Stromal cell of bone marrow (primary cell): ENCODE data around the gene GRK5.
A peak's percentile ranks its signal among the peaks of the same experiment; 100 is the strongest.
"Not testable (repeated sequence)": the region's sequence is repeated elsewhere in the genome, so short reads cannot be mapped to it uniquely, and the experiment has no call there.

Experiments
- DNase-seq: peaks from one replicate; pipeline ENCODE4 v3.0.0-alpha.2; 2012; ENCODE audit warnings: low read depth

The GRK5 gene

GRCh38 chr10:119207366-119207666 lies at the start of gene GRK5:
TSS of gene GRK5 (plus strand) at chr10:119207571. CDS start at chr10:119207918, 347 bp downstream.
- peak; percentile 94 for DNase-seq

- no peak for DNase-seq
Observed at GRCh38 chr10:119159332-119159731, 48.0 kb upstream of the GRK5 start.

GRCh38 chr10:119161680-119162451 lies 45.5 kb upstream of the GRK5 start:
- DNase-seq = no peak

GRCh38 chr10:119162452-119163092 lies 44.8 kb upstream of the GRK5 start:
- DNase-seq = no peak

- DNase-seq = peak; percentile 34
Observed at GRCh38 chr10:119165171-119166117, 41.9 kb upstream of the GRK5 start, which contains the start of gene SFXN4. TSS of gene SFXN4 (minus strand) at chr10:119165714. CDS start at chr10:119165647, 67 bp downstream.

- DNase-seq = no peak
Observed at GRCh38 chr10:119166118-119166500, 41.3 kb upstream of the GRK5 start.

- DNase-seq = no peak
Observed at GRCh38 chr10:119166564-119166963, 40.8 kb upstream of the GRK5 start.

GRCh38 chr10:119167041-119167440 lies 40.3 kb upstream of the GRK5 start:
- no peak for DNase-seq

- no peak for DNase-seq
Observed at GRCh38 chr10:119174109-119174508, 33.3 kb upstream of the GRK5 start.

- no peak for DNase-seq
Observed at GRCh38 chr10:119176166-119176565, 31.2 kb upstream of the GRK5 start.

- no peak for DNase-seq
Observed at GRCh38 chr10:119177708-119178371, 29.5 kb upstream of the GRK5 start.

GRCh38 chr10:119178372-119179119 lies 28.8 kb upstream of the GRK5 start, which contains the start of gene PRDX3:
TSS of gene PRDX3 (minus strand) at chr10:119178812. CDS start at chr10:119178790, 22 bp downstream.
- peak; percentile 73 for DNase-seq

- DNase-seq = not testable (repeated sequence)
Observed at GRCh38 chr10:119180850-119181400, 26.4 kb upstream of the GRK5 start.

GRCh38 chr10:119183664-119184412 lies 23.5 kb upstream of the GRK5 start:
- no peak for DNase-seq

GRCh38 chr10:119189811-119190282 lies 17.5 kb upstream of the GRK5 start:
- DNase-seq = no peak

GRCh38 chr10:119190353-119190752 lies 17.0 kb upstream of the GRK5 start:
- DNase-seq = peak; percentile 87

GRCh38 chr10:119190954-119191785 lies 16.2 kb upstream of the GRK5 start:
- DNase-seq = no peak

- DNase-seq = no peak
Observed at GRCh38 chr10:119191881-119192280, 15.5 kb upstream of the GRK5 start.

- no peak for DNase-seq
Observed at GRCh38 chr10:119197921-119198320, 9.4 kb upstream of the GRK5 start.
